Mesendoderm (in vitro differentiated cells): ENCODE measurements around the gene MAML3.
A peak's percentile ranks its signal among the peaks of the same experiment; 100 is the strongest.

Experiments used
- DNase-seq: peaks from one replicate; pipeline ENCODE4 v3.0.0; 2013
- H2AK5ac ChIP-seq: 2 replicates; pipeline ENCODE4 v1.6.1; 2013; ENCODE audit warnings: low read length, inconsistent platforms
- H2BK120ac ChIP-seq: 2 replicates; pipeline ENCODE4 v1.6.1; 2013; ENCODE audit warnings: low read depth, mild to moderate bottlenecking, low read length, moderate library complexity, mixed read lengths
- H2BK15ac ChIP-seq: replicated peaks from 2 replicates; pipeline ENCODE4 v1.6.1; 2013; ENCODE audit warnings: low read depth, mild to moderate bottlenecking, moderate library complexity
- H2BK5ac ChIP-seq: 2 replicates; pipeline ENCODE4 v1.6.1; 2013; ENCODE audit warnings: low read length, inconsistent platforms
- H3K18ac ChIP-seq: 2 replicates; pipeline ENCODE4 v1.6.1; 2013; ENCODE audit warnings: mild to moderate bottlenecking, low read length, mixed read lengths
- H3K23ac ChIP-seq: one replicate; pipeline ENCODE4 v1.6.1; 2013; ENCODE audit warnings: low read length
- H3K27ac ChIP-seq: 2 replicates; pipeline ENCODE4 v1.5.1; 2013; ENCODE audit warnings: low read depth, mild to moderate bottlenecking, inconsistent platforms, low read length, moderate library complexity
- H3K27me3 ChIP-seq: 2 replicates; pipeline ENCODE4 v1.6.1; 2013; ENCODE audit warnings: low read length, control low read depth, mild to moderate bottlenecking, inconsistent platforms; ENCODE audit not compliant: insufficient read depth, poor library complexity
- H3K36me3 ChIP-seq: 2 replicates; pipeline ENCODE4 v1.6.1; 2013; ENCODE audit warnings: low read length, inconsistent platforms; ENCODE audit not compliant: control insufficient read depth, insufficient read depth
- H3K4ac ChIP-seq: one replicate; pipeline ENCODE4 v1.6.1; 2013; ENCODE audit warnings: low read depth, mild to moderate bottlenecking, low read length, moderate library complexity
- H3K4me1 ChIP-seq: 2 replicates; pipeline ENCODE4 v1.6.1; 2013; ENCODE audit warnings: low read depth, low read length, inconsistent platforms; ENCODE audit not compliant: control insufficient read depth
- H3K4me2 ChIP-seq: 2 replicates; pipeline ENCODE4 v1.6.1; 2013; ENCODE audit warnings: low read length
- H3K4me3 ChIP-seq: 2 replicates; pipeline ENCODE4 v1.5.1; 2013; ENCODE audit warnings: mild to moderate bottlenecking, low read length
- H3K56ac ChIP-seq: one replicate; pipeline ENCODE4 v1.6.1; 2013; ENCODE audit warnings: low read length
- H3K79me1 ChIP-seq: 2 replicates; pipeline ENCODE4 v1.6.1; 2013; ENCODE audit warnings: low read length, inconsistent platforms
- H3K79me2 ChIP-seq: 2 replicates; pipeline ENCODE4 v1.6.1; 2013; ENCODE audit warnings: mild to moderate bottlenecking, low read length; ENCODE audit not compliant: control insufficient read depth, insufficient read depth
- H3K9ac ChIP-seq: 2 replicates; pipeline ENCODE4 v1.6.1; 2013; ENCODE audit warnings: low read length, inconsistent platforms
- H4K5ac ChIP-seq: one replicate; pipeline ENCODE4 v1.6.1; 2013; ENCODE audit warnings: low read length
- H4K8ac ChIP-seq: one replicate; pipeline ENCODE4 v1.6.1; 2013; ENCODE audit warnings: low read depth, mild to moderate bottlenecking, control low read depth, low read length, moderate library complexity
- WGBS: extraction: QIAGEN DNeasy Blood & Tissue Kit; methylation state at CpG from one replicate; pipeline ENCODE4 v1.1.7; 2013; ENCODE audit warnings: low lambda C conversion rate, missing lambda C conversion rate; ENCODE audit not compliant: insufficient coverage; ENCODE audit errors: extremely low coverage; 5-methylcytosine and 5-hydroxymethylcytosine counted together

MAML3 gene

GRCh38 chr4:139988863-139989765 is 164.9 kb downstream of the MAML3 start:
- no peak overlapping the region for H3K4me2 ChIP-seq
- H3K79me2 ChIP-seq = no peaks in the 10 kb centered on the region
- DNase-seq = peak; percentile 93
- H3K4me3 ChIP-seq = no peak overlapping the region
- no peak overlapping the region for H2BK15ac ChIP-seq
- no CpG with 5 or more reads among the region's 17 CpGs for WGBS
- H2AK5ac ChIP-seq = no peak overlapping the region
- no peak overlapping the region for H4K5ac ChIP-seq
- no peak overlapping the region for H3K27ac ChIP-seq
- H4K8ac ChIP-seq = no peak overlapping the region
- no peaks in the 10 kb centered on the region for H3K36me3 ChIP-seq
- H3K27me3 ChIP-seq = no peaks in the 10 kb centered on the region
- no peaks in the 10 kb centered on the region for H3K79me1 ChIP-seq
- H3K56ac ChIP-seq = no peak overlapping the region
- H3K4me1 ChIP-seq = peaks cover 5% of the 10 kb centered on the region
- H2BK5ac ChIP-seq = no peak overlapping the region
- H3K9ac ChIP-seq = no peak overlapping the region
- no peak overlapping the region for H3K23ac ChIP-seq
- no peak overlapping the region for H2BK120ac ChIP-seq
- no peak overlapping the region for H3K18ac ChIP-seq
- H3K4ac ChIP-seq = no peak overlapping the region

GRCh38 chr4:139987502-139987850 is 166.5 kb downstream of the MAML3 start:
- no peak overlapping the region for H4K8ac ChIP-seq
- H3K27ac ChIP-seq = no peak overlapping the region
- H3K9ac ChIP-seq = no peak overlapping the region
- no CpG with 5 or more reads among the region's 7 CpGs for WGBS
- no peaks in the 10 kb centered on the region for H3K79me1 ChIP-seq
- H3K18ac ChIP-seq = no peak overlapping the region
- no peak overlapping the region for H4K5ac ChIP-seq
- no peaks in the 10 kb centered on the region for H3K36me3 ChIP-seq
- no peaks in the 10 kb centered on the region for H3K27me3 ChIP-seq
- H3K4me1 ChIP-seq = peaks cover 5% of the 10 kb centered on the region
- no peak overlapping the region for H3K4me3 ChIP-seq
- no peak overlapping the region for H3K4me2 ChIP-seq
- no peak overlapping the region for H2BK120ac ChIP-seq
- H2BK15ac ChIP-seq = no peak overlapping the region
- no peak overlapping the region for H2AK5ac ChIP-seq
- no peak for DNase-seq
- H3K79me2 ChIP-seq = no peaks in the 10 kb centered on the region
- no peak overlapping the region for H3K23ac ChIP-seq
- no peak overlapping the region for H2BK5ac ChIP-seq
- no peak overlapping the region for H3K4ac ChIP-seq
- H3K56ac ChIP-seq = no peak overlapping the region

- Histone ChIP-seq H3K9ac (no peak overlapping the region), H2BK15ac (no peak overlapping the region), H2AK5ac (no peak overlapping the region), H3K36me3 (no peaks in the 10 kb centered on the region), H3K27me3 (no peaks in the 10 kb centered on the region), H2BK120ac (no peak overlapping the region), H3K18ac (no peak overlapping the region), H3K4me2 (no peak overlapping the region), H2BK5ac (no peak overlapping the region), H3K79me1 (no peaks in the 10 kb centered on the region), H3K4me1 (peaks cover 5% of the 10 kb centered on the region), H3K4ac (no peak overlapping the region), H4K5ac (no peak overlapping the region), H3K27ac (no peak overlapping the region), H3K23ac (no peak overlapping the region), H3K4me3 (no peak overlapping the region), H4K8ac (no peak overlapping the region), H3K79me2 (no peaks in the 10 kb centered on the region), H3K56ac (no peak overlapping the region)
- WGBS = no CpG with 5 or more reads among the region's 13 CpGs
- DNase-seq = no peak
Observed at GRCh38 chr4:139986689-139987501, 167.1 kb downstream of the MAML3 start.

GRCh38 chr4:139986106-139986505 is 167.9 kb downstream of the MAML3 start:
- Histone ChIP-seq H2AK5ac (no peak overlapping the region), H3K27me3 (no peaks in the 10 kb centered on the region), H2BK15ac (no peak overlapping the region), H3K56ac (no peak overlapping the region), H3K4ac (no peak overlapping the region), H3K79me1 (no peaks in the 10 kb centered on the region), H2BK5ac (no peak overlapping the region), H3K4me2 (no peak overlapping the region), H3K18ac (no peak overlapping the region), H3K23ac (no peak overlapping the region), H3K79me2 (no peaks in the 10 kb centered on the region), H3K27ac (no peak overlapping the region), H3K9ac (no peak overlapping the region), H2BK120ac (no peak overlapping the region), H4K8ac (no peak overlapping the region), H3K36me3 (no peaks in the 10 kb centered on the region), H3K4me3 (no peak overlapping the region), H4K5ac (no peak overlapping the region), H3K4me1 (peaks cover 5% of the 10 kb centered on the region)
- no CpG with 5 or more reads among the region's 5 CpGs for WGBS
- DNase-seq = no peak

GRCh38 chr4:139985401-139985800 is 168.6 kb downstream of the MAML3 start:
- no peak overlapping the region for H3K4me2 ChIP-seq
- no peak overlapping the region for H3K4ac ChIP-seq
- no peak overlapping the region for H3K27ac ChIP-seq
- H3K79me1 ChIP-seq = no peaks in the 10 kb centered on the region
- H3K18ac ChIP-seq = no peak overlapping the region
- no peak overlapping the region for H2BK5ac ChIP-seq
- no peak overlapping the region for H3K23ac ChIP-seq
- no peak overlapping the region for H3K56ac ChIP-seq
- DNase-seq = no peak
- H3K36me3 ChIP-seq = no peaks in the 10 kb centered on the region
- no peaks in the 10 kb centered on the region for H3K27me3 ChIP-seq
- H3K4me1 ChIP-seq = peaks cover 5% of the 10 kb centered on the region
- H2BK15ac ChIP-seq = no peak overlapping the region
- H3K9ac ChIP-seq = no peak overlapping the region
- no peak overlapping the region for H3K4me3 ChIP-seq
- H4K5ac ChIP-seq = no peak overlapping the region
- H4K8ac ChIP-seq = no peak overlapping the region
- no peak overlapping the region for H2AK5ac ChIP-seq
- H3K79me2 ChIP-seq = no peaks in the 10 kb centered on the region
- no peak overlapping the region for H2BK120ac ChIP-seq
